Hepatocyte (in vitro differentiated cells): Measurements from ENCODE around the gene FMNL2. TPM values are rescaled to one million over a fixed set of nuclear protein-coding genes. Genes with fewer than 3 reads are reported as not detected.

Source experiments
- DNase-seq: peaks from one replicate; pipeline ENCODE4 v3.0.0-alpha.2; 2016; ENCODE audit warnings: low spot score
- H2AFZ ChIP-seq: fragments of 200-600 bp; sonication (generic); 2 replicates; pipeline ENCODE4 v1.6.0; 2016; ENCODE audit warnings: antibody characterized with exemption, mild to moderate bottlenecking
- H3K27ac ChIP-seq: fragments of 200-600 bp; sonication (generic); 2 replicates; pipeline ENCODE4 v1.5.1; 2016; ENCODE audit warnings: mild to moderate bottlenecking
- H3K27me3 ChIP-seq: fragments of 200-600 bp; sonication (generic); 2 replicates; pipeline ENCODE4 v1.6.1; 2016
- H3K36me3 ChIP-seq: fragments of 200-600 bp; sonication (generic); replicated peaks from 2 replicates; pipeline ENCODE4 v1.5.1; 2016; ENCODE audit warnings: low read depth; ENCODE audit not compliant: insufficient read depth
- H3K4me1 ChIP-seq: fragments of 200-600 bp; sonication (generic); 2 replicates; pipeline ENCODE4 v1.5.1; 2016; ENCODE audit warnings: mild to moderate bottlenecking, moderate library complexity; ENCODE audit not compliant: insufficient read depth
- H3K4me2 ChIP-seq: fragments of 200-600 bp; sonication (generic); 2 replicates; pipeline ENCODE4 v1.6.0; 2016
- H3K4me3 ChIP-seq: fragments of 200-600 bp; sonication (generic); 2 replicates; pipeline ENCODE4 v1.5.1; 2016; ENCODE audit warnings: mild to moderate bottlenecking
- H3K79me2 ChIP-seq: fragments of 200-600 bp; sonication (generic); 2 replicates; pipeline ENCODE4 v1.6.0; 2017; ENCODE audit warnings: mild to moderate bottlenecking
- H3K9me2 ChIP-seq: fragments of 200-600 bp; sonication (generic); replicated peaks from 2 replicates; pipeline ENCODE4 v1.6.0; 2017; ENCODE audit warnings: mild to moderate bottlenecking; ENCODE audit not compliant: insufficient read depth
- H3K9me3 ChIP-seq: fragments of 200-600 bp; sonication (generic); 2 replicates; pipeline ENCODE4 v1.5.1; 2016; ENCODE audit warnings: low read depth, mild to moderate bottlenecking
- H4K20me1 ChIP-seq: fragments of 200-600 bp; sonication (generic); 2 replicates; pipeline ENCODE4 v1.6.0; 2016; ENCODE audit warnings: mild to moderate bottlenecking; ENCODE audit not compliant: insufficient read depth, poor library complexity, severe bottlenecking
- CTCF ChIP-seq: fragments of 200-600 bp; sonication (generic); IDR thresholded peaks from 2 replicates; pipeline ENCODE4 v1.5.1; 2016; ENCODE audit warnings: antibody characterized with exemption, mild to moderate bottlenecking; ENCODE audit not compliant: poor library complexity
- EZH2 ChIP-seq: fragments of 200-600 bp; sonication (generic); IDR thresholded peaks from 2 replicates; pipeline ENCODE4 v1.6.1; 2016; ENCODE audit warnings: antibody characterized with exemption, mild to moderate bottlenecking, borderline replicate concordance
- EZH2phosphoT487 ChIP-seq: fragments of 200-600 bp; sonication (generic); IDR thresholded peaks from one replicate; pipeline ENCODE4 v1.6.1; 2018; ENCODE audit warnings: antibody characterized with exemption, mild to moderate bottlenecking, low read depth, moderate library complexity; ENCODE audit not compliant: unreplicated experiment, severe bottlenecking
- WGBS: methylation state at CpG from one replicate; pipeline ENCODE4 v1.1.6; 2016; ENCODE audit warnings: low lambda C conversion rate; ENCODE audit errors: missing lambda C conversion rate; 5-methylcytosine and 5-hydroxymethylcytosine counted together
- polyA plus RNA-seq: library from polyadenylated mRNA; unstranded; fragments of >200 nt; fragmentation: Nextera tagmentation; extraction: Ambion mirVana; gene quantifications from 2 replicates; pipeline ENCODE4 v1.2.1, GENCODE V29; 2016
- total RNA-seq: library from RNA; depleted of rRNA; stranded (reverse); fragments of >200 nt; gene quantifications from 2 replicates; pipeline ENCODE4 v1.2.3, GENCODE V29; 2014

The FMNL2 gene
- total and polyA plus RNA-seq, 2 experiments from 2014 or later, result 11.7 to 53.6 TPM

GRCh38 chr2:152534460-152535135 is 199.6 kb downstream of the FMNL2 start:
- TF ChIP-seq EZH2phosphoT487 (no peak), CTCF (no peak), EZH2 (no peak)
- no peak overlapping the region for H3K4me2 ChIP-seq

GRCh38 chr2:152537081-152537651 is 202.2 kb downstream of the FMNL2 start:
- H3K4me2 ChIP-seq, result no peak overlapping the region
- H3K4me1 ChIP-seq, result peaks cover 8% of the 10 kb centered on the region
- 43% methylated on average over 9 of the region's 9 CpGs for WGBS
- H3K79me2 ChIP-seq, result peaks cover 67% of the 10 kb centered on the region
- TF ChIP-seq CTCF (no peak), EZH2phosphoT487 (no peak), EZH2 (no peak)
- no peaks in the 10 kb centered on the region for H3K9me3 ChIP-seq
- H3K4me3 ChIP-seq, result no peak overlapping the region
- no peak overlapping the region for H3K27ac ChIP-seq
- no peaks in the 10 kb centered on the region for H4K20me1 ChIP-seq
- DNase-seq, result no peak
- H3K9me2 ChIP-seq, result no peaks in the 10 kb centered on the region
- H3K27me3 ChIP-seq, result no peaks in the 10 kb centered on the region
- H2AFZ ChIP-seq, result no peak overlapping the region
- no peaks in the 10 kb centered on the region for H3K36me3 ChIP-seq

More at GRCh38 chr2:152534460-152535135, 199.6 kb downstream of the FMNL2 start:
- Histone ChIP-seq H3K27ac (no peak overlapping the region), H4K20me1 (no peaks in the 10 kb centered on the region), H3K4me1 (peaks cover 10% of the 10 kb centered on the region), H3K27me3 (no peaks in the 10 kb centered on the region), H3K4me3 (no peak overlapping the region), H2AFZ (no peak overlapping the region), H3K9me2 (no peaks in the 10 kb centered on the region), H3K36me3 (no peaks in the 10 kb centered on the region), H3K9me3 (no peaks in the 10 kb centered on the region), H3K79me2 (peaks cover 60% of the 10 kb centered on the region)
- WGBS, result 77% methylated on average over 7 of the region's 7 CpGs
- no peak for DNase-seq

- no peak for DNase-seq
- Histone ChIP-seq H3K27me3 (no peaks in the 10 kb centered on the region), H3K79me2 (peaks cover 50% of the 10 kb centered on the region), H3K27ac (no peak overlapping the region), H3K4me3 (no peak overlapping the region), H3K9me2 (no peaks in the 10 kb centered on the region), H3K36me3 (no peaks in the 10 kb centered on the region), H2AFZ (no peak overlapping the region), H3K9me3 (no peaks in the 10 kb centered on the region), H4K20me1 (no peaks in the 10 kb centered on the region), H3K4me2 (no peak overlapping the region), H3K4me1 (peaks cover 22% of the 10 kb centered on the region)
- WGBS, result 97% methylated on average over 2 of the region's 2 CpGs
- TF ChIP-seq EZH2 (no peak), CTCF (no peak), EZH2phosphoT487 (no peak)
Measured at GRCh38 chr2:152539424-152539823, 204.4 kb downstream of the FMNL2 start.
